ENCODE measurements around the gene WDR6.

WDR6 gene, protein sequence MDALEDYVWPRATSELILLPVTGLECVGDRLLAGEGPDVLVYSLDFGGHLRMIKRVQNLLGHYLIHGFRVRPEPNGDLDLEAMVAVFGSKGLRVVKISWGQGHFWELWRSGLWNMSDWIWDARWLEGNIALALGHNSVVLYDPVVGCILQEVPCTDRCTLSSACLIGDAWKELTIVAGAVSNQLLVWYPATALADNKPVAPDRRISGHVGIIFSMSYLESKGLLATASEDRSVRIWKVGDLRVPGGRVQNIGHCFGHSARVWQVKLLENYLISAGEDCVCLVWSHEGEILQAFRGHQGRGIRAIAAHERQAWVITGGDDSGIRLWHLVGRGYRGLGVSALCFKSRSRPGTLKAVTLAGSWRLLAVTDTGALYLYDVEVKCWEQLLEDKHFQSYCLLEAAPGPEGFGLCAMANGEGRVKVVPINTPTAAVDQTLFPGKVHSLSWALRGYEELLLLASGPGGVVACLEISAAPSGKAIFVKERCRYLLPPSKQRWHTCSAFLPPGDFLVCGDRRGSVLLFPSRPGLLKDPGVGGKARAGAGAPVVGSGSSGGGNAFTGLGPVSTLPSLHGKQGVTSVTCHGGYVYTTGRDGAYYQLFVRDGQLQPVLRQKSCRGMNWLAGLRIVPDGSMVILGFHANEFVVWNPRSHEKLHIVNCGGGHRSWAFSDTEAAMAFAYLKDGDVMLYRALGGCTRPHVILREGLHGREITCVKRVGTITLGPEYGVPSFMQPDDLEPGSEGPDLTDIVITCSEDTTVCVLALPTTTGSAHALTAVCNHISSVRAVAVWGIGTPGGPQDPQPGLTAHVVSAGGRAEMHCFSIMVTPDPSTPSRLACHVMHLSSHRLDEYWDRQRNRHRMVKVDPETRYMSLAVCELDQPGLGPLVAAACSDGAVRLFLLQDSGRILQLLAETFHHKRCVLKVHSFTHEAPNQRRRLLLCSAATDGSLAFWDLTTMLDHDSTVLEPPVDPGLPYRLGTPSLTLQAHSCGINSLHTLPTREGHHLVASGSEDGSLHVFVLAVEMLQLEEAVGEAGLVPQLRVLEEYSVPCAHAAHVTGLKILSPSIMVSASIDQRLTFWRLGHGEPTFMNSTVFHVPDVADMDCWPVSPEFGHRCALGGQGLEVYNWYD

DNA sequence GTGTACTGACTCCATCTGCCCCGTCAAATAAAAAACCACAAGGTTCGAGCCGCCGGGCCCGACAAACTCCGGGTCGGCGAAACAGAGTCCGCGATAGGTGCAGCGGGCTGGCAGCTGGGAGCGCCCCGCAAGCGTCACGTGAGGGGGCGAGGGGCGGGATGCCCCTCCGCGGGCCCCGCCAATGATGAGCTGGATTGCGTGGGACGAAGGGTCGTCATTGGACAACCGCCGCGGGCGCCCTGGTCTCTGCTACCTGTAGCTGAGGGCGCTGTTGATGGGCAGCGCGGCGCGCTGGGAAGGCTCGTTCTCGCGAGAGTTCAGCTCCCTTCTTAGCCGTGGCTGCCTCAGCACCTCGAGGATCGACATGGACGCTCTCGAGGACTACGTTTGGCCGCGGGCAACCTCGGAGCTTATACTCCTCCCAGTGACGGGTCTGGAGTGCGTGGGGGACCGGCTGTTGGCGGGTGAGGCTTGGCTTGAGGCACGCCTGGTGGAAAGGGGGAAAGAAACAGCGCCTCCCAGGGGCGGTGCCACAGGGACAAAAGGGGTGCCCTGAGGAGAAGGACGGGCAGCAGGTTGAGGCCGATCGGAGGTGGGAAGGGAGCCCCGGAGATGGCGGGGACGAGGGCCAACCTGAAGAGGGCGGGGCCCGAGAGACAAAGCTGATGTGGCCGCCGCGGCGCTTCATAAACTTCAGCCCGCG is at the start of gene WDR6:
WDR6 (plus strand) TSS at position 324 of the 703 bp plus-strand sequence; CDS start at position 365, 41 bp downstream.
- peak; percentile 95 for DNase-seq (ENCODE audit: low read depth)

DNA sequence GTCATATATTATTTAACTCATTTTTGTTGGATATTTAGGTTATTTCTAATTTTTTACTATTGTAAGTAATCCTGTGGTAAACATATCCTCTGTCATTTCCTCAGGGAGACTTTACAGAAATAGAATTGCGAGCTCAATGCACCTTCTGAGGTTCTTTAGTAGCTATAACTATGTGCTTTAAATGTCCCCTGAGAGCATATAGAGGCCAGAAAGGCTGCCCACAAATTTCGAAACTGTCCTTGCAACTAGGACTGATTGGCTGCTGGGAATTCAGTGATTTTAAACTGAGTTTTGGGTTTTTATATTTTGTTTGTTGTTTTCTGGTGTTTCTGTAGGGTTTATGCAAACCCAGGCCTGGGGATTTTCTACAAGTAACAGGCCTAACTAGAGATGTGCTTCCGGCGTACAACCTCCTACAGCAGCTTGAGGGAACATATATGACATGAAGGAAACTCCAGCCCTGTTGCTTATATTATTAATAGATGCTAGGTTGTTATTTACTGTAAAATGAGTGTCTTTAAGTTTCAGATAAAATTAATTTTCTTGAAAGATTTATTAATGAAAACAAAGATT is 46.3 kb upstream of the WDR6 start:
- DNase-seq (ENCODE audit: low read depth) = no peak

DNA sequence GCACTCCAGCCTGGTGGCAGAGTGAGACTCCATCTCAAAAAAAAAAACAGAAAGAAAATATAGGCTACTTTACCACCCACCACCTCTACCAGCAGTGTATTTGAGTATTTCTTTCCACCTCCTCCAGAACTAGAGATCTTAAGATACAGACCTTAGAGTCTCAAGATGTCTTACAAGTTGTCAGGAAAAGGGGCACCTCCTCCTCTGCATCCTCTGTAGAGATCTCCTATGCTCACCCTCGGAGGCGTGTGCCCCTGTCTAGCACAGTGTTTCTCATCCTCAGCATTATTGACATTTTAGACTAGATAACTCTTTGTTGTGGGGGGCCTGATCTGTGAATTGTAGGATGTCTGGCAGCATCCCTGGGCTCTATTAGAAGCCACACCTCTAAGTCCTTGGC is 44.9 kb upstream of the WDR6 start:
- no peak for DNase-seq (ENCODE audit: low read depth)

DNA sequence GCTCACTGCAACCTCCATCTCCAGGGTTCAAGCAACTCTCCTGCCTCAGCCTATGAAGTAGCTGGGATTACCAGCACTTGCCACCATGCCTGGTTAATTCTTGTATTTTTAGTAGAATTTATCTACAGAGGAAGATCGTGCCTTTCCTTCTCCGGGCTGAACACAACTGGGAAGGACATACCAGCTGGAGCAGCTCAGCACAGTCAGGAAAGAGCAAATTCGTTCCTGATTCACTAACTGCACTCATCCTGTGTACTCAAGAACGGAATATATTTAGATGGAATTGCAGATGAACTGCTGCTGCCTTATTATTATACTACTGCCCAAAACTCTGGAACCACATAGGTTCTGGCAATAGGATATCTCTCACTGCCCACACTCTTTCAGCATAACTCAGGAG is 44.3 kb upstream of the WDR6 start:
- no peak for DNase-seq (ENCODE audit: low read depth)

DNA sequence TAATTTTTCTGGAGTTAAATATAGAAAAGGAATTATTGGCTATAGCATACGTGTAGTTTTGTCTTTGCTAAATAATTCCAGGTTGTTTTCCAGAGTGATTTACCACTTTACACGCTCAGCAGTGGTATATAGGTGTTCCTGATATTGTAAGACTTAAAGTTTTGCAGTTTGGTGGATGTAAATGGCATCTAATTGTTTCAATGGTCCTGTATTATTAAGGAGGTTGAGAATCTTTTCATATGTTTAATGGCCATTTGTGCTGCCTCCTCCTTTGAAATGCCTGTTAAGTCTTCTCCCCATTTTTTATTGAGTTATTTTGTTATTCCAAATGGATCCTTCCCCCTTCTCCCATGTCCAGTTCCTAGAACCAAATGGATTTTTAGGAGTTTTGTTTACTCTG is 43.6 kb upstream of the WDR6 start:
- no peak for DNase-seq (ENCODE audit: low read depth)

DNA sequence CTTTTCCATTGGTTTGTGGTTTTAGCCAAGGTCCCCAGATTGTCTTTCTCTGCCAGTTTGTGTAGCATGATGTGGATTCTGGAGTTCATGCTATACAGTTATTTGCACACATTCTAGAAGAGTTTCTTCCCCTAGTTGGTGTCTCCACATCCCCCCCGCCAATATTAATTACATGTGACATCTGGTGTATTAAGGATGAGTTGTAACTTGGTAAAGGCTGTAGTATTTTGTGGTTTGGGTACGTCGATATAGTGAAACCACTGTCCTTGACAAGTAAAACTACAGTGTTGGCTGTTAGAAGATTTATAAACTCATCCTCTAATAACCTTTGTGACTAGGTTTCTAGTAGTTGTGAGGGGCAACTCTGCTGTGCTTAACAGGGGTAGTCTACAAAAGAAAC is 40.8 kb upstream of the WDR6 start:
- DNase-seq (ENCODE audit: low read depth) = no peak

DNA sequence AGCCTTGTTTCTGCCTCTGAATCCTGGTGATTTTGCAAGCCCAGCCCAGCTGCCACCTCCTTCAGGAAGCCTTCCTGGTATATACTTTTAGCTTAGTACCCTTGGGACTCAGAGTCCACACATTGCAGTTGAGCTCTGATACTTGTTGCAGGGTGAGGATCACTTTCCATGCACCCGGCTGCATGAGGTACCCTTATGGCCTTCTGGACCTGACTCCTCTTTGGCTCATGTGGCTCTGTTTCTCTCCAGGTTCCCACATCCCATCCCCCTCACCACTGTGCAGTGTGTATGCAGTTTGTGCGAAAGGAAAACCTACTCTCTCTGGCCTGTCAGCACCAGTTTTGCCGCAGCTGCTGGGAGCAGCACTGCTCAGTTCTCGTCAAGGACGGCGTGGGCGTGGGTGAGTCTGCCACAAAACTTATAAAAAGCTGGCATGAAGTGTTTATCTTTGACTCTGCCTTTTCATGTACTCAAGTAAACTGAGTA is 40.3 kb upstream of the WDR6 start:
- no peak for DNase-seq (ENCODE audit: low read depth)

DNA sequence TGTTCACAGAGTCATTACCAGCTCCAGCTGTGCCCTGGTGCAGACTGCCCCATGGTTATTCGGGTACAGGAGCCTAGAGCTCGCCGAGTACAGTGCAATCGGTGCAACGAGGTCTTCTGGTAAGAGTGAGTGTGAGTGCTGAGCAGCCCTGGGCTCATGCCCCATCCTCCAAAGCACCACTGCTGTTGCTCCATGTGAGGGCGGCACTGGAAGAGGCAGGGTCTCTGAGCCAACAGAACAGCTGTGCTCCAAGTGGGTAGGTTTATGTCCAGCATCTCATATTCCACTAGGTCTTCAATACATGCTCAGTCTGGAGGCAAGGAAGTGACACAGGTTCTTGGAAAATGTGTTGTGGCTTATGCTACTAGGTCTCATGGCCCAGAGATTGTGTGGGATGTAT is 36.6 kb upstream of the WDR6 start:
- no peak for DNase-seq (ENCODE audit: low read depth)

DNA sequence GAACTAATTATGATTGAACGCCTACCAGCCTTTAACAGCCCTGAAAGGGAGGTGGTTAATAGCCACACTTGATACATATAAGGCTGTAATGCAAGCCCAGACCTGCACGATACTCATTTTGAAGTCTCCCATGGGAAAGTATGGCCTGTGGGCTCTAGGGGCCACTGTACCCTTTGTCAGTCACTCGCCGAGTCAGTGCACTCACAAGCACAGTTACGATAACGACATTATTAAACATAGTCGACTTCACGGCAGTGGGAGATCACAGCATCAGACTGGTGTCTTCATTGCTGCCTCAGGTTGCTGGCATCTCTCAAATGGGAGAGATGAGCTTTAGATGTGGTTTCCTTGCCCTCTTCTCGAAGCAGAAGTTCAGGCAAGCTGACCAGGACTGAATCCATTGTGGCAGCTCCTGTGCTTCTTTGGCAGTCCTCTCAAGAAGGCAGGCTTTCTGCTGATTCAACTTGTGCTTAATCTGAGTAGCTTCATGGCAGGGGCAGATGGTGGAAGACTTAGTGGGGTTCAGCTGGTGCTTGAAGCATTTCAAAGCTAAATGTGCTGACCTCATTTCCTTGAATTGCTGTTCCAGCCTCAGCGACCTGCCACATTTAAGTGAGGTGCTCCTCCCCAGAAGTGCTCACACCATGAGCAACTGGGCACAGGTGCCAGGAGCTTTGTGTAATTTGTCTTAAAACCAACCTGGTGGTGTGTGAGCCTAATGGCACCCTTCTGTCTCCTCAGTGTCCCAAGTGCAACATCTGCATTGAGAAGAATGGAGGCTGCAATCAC is 32.9 kb upstream of the WDR6 start:
- no peak for DNase-seq (ENCODE audit: low read depth)

DNA sequence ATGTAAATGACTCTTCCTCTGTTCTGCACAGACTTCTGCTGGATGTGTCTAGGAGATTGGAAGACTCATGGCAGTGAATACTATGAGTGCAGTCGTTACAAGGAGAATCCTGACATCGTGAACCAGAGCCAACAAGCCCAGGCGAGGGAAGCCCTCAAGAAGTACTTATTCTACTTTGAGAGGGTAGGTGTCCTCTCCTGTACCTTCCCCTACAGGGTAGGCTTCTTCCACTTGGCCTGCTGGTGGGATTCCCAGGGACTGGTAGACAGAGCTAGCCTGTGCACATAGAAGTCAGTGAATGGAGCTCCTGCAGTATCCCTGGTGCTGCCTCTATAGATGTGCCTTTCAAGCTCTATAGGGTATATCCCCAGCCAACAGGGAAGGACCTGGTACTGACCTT is 27.7 kb upstream of the WDR6 start:
- DNase-seq (ENCODE audit: low read depth) = no peak

DNA sequence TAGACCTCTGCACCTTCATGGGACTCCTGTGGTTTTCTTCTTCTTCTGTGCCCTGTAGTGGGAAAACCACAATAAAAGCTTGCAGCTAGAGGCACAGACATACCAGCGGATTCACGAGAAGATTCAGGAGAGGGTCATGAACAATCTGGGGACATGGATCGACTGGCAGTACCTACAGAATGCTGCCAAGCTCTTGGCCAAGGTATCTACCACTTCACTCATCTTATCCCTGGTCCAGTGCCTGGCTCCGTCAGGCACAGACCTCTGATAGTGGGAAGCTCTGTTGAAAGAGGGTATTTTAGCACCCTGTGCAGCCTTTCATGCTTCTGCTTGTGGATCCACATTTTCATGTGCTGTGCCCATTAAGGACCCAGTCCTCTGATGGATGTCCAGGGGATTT is 26.9 kb upstream of the WDR6 start:
- no peak for DNase-seq (ENCODE audit: low read depth)

DNA sequence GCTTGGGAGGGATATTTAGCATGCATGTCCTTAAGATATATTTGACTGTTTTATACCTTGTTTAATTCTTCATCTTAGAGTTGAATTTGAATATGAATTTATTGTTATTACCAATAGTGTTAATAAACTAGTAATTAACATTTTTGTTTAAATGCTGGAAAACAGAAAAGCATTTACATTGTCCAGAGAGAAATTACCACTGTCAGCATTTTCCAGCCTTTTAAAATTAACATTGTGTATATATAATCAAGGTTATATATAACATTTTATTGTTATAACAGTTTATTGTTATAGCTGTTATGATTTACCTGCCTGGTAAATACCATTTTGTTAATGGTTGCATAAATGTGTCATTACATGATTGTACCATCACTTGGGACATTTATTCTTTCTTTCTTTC is 25.2 kb upstream of the WDR6 start:
- DNase-seq (ENCODE audit: low read depth) = no peak

DNA sequence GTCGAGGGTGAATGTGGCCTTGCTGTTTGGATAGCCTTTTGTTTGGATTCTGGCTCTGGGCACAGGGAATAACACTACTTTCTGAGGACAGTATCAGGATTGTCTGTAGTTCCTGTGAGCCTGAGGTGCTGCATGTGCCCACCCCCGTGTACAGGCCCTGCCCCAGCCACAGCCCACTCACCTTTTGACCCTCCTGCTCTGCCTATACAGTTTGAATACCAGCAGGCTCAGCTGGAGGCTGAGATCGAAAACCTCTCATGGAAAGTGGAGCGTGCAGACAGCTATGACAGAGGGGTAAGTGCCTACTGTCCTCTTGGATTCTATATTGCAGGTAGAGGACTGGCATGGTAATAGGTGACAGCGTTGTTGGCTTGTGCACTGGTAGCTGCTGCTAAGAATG is 24.5 kb upstream of the WDR6 start:
- no peak for DNase-seq (ENCODE audit: low read depth)

DNA sequence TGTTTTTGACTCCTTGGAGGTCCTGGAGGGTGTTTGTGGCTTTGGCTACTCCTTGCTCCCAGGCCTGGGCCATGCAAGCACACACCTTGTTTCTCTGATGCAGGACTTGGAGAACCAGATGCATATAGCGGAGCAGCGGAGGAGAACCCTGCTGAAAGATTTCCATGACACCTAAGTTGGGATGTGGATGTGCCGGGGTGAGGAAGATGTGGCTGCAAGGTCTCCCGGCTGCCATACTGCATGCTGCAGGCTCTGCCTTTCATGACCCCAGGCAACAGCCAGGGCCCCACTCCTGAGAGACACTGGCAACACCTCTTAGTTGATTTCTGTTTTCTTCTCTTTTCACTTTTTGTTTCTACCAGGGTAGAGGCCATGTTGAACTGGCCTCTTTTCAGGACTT is 24.1 kb upstream of the WDR6 start:
- no peak for DNase-seq (ENCODE audit: low read depth)

DNA sequence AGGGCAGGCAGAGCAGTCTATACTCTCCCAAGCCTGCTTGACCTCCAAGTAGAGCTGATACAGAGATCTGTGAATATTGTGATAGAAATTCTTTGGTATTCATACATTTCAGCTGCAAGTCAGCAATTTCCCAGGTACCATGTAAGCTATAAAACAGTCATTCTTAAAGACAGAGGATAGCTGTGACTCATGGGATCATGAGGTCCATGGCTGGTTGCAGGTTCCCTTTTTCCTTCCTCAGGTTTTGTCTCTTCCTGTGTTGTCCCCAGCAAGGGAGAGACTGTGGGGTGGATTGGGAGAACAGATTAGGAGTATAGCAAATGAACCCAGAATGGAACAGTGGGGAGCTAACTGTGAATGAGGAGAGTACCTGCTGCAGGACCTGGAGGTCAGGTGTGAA is 22.5 kb upstream of the WDR6 start:
- no peak for DNase-seq (ENCODE audit: low read depth)

DNA sequence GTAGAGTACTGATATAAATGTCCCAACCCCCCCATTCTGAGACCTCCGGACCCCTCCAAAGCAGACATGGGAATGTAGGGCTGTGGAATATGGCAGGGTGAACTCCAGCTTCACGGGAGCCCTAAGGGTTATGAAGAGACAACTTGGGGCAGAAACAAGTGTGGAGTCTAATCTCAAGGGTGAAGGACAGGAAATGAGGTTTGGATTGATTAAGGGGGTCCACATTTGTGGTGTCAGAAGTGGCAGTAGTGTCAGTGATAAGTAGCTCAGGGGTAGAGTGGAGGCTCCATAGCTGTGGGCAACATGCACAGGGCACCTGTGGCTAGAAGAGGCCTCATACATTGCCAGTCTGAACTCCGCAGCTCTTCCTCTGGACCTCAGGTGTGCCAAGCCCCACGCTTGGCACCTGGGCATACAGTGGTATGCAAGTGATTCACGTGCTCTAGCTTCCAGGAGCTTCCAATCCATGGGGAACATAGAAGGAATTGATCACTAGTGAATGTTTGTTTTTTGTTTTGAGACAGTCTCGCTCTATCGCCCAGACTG is 21.3 kb upstream of the WDR6 start:
- no peak for DNase-seq (ENCODE audit: low read depth)

DNA sequence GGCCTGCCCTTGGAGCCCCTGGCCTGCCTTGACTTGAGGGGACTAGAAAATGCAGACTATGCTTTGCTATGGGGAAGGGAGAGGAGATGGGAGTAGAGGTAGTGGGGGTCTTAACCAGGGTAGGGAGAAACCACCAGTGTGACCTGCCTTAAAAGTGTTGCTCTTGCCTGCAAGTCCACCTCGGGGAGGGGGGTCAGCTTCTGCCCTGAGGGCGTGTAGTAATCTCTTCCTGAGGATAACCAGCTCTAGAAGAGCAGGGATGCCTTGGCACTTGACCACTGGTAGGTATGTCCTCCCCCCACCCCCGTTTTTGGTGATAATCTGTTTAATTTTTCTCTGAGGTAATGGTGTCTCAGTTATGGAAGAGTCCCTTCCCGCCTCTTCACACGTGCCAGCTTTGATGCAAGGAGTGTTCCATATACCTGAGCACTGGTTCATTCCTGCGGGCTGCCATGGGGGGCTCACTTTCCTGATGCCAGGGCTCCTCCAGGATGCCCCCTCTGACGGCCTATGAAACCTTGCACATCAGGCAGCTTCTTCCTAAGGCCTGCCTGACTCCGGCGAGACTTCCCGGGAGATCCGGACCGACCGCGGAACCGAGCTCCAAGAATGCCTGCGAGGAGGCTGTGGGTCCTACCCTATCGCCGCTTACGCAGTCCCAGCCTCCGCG is 17.9 kb upstream of the WDR6 start:
- no peak for DNase-seq (ENCODE audit: low read depth)

DNA sequence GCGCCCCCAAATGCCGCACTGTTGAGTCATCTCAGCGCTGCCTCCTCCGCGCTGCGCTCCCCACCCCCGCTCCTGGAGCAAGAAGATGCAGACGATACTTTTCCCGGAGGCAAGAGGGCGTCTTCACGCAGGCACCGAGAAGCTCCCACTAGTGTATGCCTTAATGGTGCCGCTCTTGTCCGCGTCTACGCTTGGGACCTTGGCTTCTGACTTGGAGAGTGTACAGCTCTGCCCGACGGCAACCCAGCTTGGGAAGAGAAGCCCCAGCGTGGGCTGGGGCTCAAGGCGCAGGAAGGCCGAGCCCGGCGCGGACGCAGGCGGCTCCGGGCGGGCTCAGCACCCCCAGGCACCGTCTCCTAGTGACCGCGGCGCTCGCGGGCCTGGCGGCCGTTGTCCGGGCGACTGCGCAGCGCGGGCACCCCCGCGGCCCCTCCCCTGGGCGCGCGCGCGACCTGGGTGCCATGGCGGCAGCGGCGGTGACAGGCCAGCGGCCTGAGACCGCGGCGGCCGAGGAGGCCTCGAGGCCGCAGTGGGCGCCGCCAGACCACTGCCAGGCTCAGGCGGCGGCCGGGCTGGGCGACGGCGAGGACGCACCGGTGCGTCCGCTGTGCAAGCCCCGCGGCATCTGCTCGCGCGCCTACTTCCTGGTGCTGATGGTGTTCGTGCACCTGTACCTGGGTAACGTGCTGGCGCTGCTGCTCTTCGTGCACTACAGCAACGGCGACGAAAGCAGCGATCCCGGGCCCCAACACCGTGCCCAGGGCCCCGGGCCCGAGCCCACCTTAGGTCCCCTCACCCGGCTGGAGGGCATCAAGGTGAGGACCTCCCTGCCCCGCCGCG is 17.2 kb upstream of the WDR6 start, which contains the start of gene P4HTM:
P4HTM (plus strand) TSS at position 446 of the 840 bp plus-strand sequence; CDS start at position 462, 16 bp downstream.
- DNase-seq (ENCODE audit: low read depth) = peak; percentile 78

Data from activated T-cell treated with anti-CD3 and anti-CD28 coated beads for 24 hours (primary cell).